Retinal pigment epithelial cell (primary cell): ENCODE data around the gene GFRA1.

ENCODE experiments used
- DNase-seq: peaks from one replicate; pipeline ENCODE4 v3.0.0-alpha.2; 2010; ENCODE audit warnings: low read depth
- H3K4me3 ChIP-seq: 2 replicates; pipeline ENCODE4 v1.5.1; 2011; ENCODE audit warnings: mild to moderate bottlenecking, low read length, control low read depth, moderate library complexity
- TF ChIP-seq, protein P1 (sequence below): conservative IDR thresholded peaks from 2 replicates; pipeline ENCODE4 v1.5.1; 2011; ENCODE audit warnings: low read depth, low read length, control low read depth, inconsistent platforms

GFRA1 gene

DNA sequence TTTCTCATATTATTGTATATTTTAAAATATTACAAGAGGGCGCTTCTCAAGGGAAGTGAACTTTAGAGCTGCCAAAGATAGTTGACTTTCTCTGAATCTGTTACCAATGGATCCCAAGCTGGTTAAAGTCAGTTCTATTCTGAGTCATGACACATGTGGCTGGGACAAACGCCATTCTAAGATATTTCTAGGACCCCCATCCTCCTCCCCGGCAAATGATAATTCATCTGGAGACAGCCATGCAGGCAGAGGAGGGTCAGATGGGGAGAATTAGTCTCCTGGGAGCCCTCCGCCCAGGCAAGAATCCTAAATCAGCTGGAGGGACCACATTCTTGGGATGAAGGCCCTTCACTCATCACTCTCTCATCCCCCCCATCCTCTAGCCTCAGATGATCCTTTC is 187.7 kb downstream of the GFRA1 start:
- no peak for DNase-seq
- TF ChIP-seq, protein P1, sequence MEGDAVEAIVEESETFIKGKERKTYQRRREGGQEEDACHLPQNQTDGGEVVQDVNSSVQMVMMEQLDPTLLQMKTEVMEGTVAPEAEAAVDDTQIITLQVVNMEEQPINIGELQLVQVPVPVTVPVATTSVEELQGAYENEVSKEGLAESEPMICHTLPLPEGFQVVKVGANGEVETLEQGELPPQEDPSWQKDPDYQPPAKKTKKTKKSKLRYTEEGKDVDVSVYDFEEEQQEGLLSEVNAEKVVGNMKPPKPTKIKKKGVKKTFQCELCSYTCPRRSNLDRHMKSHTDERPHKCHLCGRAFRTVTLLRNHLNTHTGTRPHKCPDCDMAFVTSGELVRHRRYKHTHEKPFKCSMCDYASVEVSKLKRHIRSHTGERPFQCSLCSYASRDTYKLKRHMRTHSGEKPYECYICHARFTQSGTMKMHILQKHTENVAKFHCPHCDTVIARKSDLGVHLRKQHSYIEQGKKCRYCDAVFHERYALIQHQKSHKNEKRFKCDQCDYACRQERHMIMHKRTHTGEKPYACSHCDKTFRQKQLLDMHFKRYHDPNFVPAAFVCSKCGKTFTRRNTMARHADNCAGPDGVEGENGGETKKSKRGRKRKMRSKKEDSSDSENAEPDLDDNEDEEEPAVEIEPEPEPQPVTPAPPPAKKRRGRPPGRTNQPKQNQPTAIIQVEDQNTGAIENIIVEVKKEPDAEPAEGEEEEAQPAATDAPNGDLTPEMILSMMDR = no peak
- no peak overlapping the region for H3K4me3 ChIP-seq

DNA sequence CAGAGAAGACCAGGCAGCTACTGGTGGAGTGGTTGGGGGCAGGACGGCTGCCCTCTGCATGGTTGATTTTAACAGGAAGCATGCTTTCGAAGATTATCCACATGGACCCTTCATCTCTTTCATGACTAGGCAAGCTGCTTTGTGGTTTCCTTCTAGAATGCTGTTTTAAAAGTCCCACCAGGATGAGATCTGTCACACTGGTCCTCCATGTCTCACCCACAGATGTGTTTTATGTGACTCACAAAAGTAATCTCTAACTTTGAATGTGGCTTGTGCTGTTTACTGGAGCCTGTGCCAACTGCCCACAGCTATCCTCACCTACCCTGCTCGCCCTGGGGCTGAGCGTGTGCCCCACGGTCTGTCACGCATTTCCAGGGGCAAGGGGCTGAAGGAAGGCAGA is 188.8 kb downstream of the GFRA1 start:
- TF ChIP-seq, protein P1 = no peak
- no peak overlapping the region for H3K4me3 ChIP-seq
- DNase-seq = no peak

DNA sequence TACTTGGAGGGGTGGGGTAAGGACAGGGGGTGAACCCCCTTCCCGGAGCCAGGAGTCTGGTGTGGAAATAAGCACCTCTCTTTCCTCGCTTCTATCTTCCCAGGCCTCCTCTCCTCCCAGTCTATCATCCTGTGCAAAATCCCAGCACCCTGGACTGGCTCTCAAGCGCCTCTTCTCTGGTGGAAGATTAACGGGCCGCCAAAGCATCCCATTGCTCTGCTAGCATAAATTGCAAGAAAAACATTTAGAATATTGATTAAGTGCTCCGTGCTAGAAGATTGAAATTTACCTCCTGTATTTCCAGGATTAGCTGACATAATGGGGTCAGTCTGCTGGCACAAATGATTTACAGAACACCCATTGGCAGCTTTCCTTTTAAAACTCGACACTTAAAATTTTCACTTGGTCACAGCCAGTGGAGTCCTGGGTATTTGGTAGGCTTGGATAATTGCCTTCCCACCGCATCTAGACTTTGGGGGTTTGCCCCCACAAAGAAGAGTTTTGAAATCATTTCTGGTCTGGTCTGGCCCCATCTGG is 189.7 kb downstream of the GFRA1 start:
- no peak overlapping the region for H3K4me3 ChIP-seq
- TF ChIP-seq, protein P1 = no peak
- DNase-seq = no peak

DNA sequence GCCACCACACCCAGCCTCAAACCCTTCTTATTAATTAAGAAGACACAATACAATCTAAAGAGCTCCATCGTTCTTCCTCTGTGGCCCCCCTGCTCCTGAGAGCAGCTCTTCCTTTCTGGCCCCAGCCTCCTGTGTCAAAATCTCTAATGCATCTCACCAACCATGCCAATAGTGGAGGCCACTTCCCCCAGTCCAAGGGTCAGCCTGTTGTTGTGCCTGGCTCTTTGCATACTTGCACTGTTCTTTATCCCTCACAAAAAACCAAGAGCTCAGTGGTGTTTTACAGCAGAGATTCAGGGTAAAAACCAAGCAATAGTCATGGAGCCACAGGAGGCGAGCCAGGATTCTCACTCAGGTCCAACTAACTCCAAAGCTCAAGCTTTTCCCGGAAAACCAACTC is 190.2 kb downstream of the GFRA1 start:
- H3K4me3 ChIP-seq = no peak overlapping the region
- TF ChIP-seq, protein P1 = no peak
- no peak for DNase-seq

DNA sequence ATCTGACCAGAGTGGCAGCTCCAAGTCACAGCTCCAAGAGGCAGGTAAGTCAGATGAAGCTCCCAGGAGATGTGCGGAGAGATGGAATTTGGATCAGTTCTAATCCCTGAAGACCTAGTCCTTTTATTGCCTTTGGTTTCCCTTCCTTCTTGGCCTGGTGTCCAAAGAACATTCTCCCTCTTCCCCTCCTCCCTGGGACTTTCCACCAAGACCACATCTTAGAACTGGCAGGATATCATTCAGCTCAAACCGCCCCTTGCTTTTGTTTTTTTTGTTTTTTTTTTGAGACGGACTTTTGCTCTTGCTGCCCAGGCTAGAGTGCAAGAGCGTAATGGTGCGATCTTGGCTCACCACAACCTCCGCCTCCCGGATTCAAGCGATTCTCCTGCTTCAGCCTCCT is 190.8 kb downstream of the GFRA1 start:
- DNase-seq = no peak
- TF ChIP-seq, protein P1 = no peak
- no peak overlapping the region for H3K4me3 ChIP-seq

DNA sequence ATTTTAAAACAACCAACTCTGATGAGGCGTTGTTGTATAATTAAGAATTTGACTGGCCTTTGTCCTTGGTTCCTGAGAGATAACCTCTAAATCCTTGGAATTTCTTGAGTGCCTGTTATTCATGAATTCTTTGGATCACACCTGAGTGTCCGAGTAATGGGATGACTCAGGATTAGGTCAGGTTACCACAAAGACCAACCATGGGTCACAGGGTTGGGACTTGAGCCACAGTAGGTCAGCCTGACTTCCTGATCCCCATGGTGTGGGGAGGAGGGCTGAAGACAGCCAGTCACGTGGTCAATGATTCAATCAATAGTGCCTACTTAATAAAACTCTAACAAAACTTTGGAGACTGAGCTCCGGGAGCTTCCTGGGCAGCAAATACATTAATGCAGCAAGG is 192.5 kb downstream of the GFRA1 start:
- TF ChIP-seq, protein P1 = no peak
- H3K4me3 ChIP-seq = no peak overlapping the region
- no peak for DNase-seq

DNA sequence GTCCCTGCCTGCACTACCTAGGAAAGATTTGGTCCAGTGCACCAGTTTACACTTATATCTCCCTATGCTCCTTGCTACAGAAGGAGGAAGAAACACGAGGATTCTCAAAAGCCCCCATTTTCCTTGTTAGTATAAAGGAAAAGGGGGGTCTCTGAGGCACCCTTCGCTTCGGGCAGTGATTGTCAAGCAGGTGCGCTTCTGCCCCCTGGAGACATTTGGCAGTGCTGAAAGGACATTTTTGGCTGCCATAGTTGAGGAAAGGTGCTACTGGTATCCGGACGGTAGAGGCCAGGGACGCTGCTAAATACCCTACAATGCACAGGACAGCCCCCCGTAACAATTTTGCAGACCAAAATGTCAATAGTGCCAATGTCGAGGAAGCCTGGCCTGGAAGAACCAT is 193.7 kb downstream of the GFRA1 start:
- DNase-seq = no peak
- H3K4me3 ChIP-seq = no peak overlapping the region
- TF ChIP-seq, protein P1 = no peak
